ENCODE results near the gene ACER3. TPM values are rescaled to one million over a fixed set of nuclear protein-coding genes. Genes with fewer than 3 reads are reported as not detected.

ACER3 gene
- total and polyA plus RNA-seq, 2 experiments from 2014 or later: 6.2 to 26.5 TPM

DNA sequence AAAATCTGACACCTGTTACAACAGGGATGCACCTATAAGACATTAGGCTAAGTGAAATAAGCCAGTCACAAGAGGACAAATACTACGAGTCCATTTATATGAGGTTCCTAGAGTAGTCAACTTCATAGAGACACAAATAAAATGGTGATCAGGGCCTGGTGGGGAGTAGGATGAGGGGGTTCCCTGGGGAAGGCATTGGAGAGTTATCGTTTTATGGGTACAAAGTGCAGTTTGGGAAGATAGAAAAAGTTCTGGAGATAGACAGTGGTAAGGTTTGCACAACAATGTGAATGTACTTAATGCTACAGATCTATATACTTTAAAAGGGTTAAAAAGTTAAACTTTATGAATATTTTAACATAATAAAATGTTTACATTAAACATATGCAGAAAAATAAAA, 142.1 kb downstream of the ACER3 start (continued):
- TF ChIP-seq, protein P1, sequence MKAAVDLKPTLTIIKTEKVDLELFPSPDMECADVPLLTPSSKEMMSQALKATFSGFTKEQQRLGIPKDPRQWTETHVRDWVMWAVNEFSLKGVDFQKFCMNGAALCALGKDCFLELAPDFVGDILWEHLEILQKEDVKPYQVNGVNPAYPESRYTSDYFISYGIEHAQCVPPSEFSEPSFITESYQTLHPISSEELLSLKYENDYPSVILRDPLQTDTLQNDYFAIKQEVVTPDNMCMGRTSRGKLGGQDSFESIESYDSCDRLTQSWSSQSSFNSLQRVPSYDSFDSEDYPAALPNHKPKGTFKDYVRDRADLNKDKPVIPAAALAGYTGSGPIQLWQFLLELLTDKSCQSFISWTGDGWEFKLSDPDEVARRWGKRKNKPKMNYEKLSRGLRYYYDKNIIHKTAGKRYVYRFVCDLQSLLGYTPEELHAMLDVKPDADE (IDR thresholded peaks at IDR 0.05): no peak
- TF ChIP-seq JUNB (IDR thresholded peaks at IDR 0.05; ENCODE audit: unreplicated experiment) (no peak), EZH2phosphoT487 (IDR thresholded peaks at IDR 0.05; ENCODE audit: unreplicated experiment) (no peak), POLR2AphosphoS5 (IDR thresholded peaks at IDR 0.05; ENCODE audit: low read depth) (no peak), STAT1 (IDR thresholded peaks at IDR 0.05; ENCODE audit: unreplicated experiment) (no peak), ZNF114 (CRISPR knock-in tag; IDR thresholded peaks at IDR 0.05) (no peak)

DNA sequence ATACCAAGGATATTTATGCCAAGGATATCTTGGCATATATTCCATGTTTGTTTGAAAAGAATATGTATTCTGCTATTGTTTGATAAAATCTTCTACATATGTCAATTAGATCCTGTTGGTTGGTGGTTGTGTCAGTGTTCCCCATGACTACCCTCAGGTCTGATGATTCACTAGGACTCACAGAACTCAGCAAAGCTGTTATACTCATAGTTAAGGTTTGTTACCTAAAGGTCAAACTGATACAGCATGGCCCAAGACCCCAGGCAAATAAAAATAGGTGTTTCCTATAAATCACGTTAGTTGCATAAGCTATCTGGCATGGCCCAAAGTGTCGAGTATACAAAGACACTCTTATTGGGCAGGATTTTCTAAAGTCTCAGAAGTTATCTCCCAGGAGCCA, 143.2 kb downstream of the ACER3 start:
- Histone ChIP-seq H2AFZ (no peak overlapping the region), H3K27ac (ENCODE audit: low read depth) (no peak overlapping the region), H3K27me3 (ENCODE audit: insufficient read depth) (no peaks in the 10 kb centered on the region), H3K4me2 (no peak overlapping the region), H3K4me1 (ENCODE audit: insufficient read depth) (no peaks in the 10 kb centered on the region), H4K20me1 (replicated peaks; ENCODE audit: insufficient read depth) (no peaks in the 10 kb centered on the region), H3K4me3 (no peak overlapping the region), H3K36me3 (ENCODE audit: insufficient read depth) (no peaks in the 10 kb centered on the region), H3K9me2 (ENCODE audit: insufficient read depth) (no peaks in the 10 kb centered on the region; the same call in 1 of the 2 replicates), H3F3A (replicated peaks; ENCODE audit: low read depth) (no peaks in the 10 kb centered on the region), H3K79me2 (replicated peaks; ENCODE audit: insufficient read depth) (no peaks in the 10 kb centered on the region)
- H3K36me3 Mint-ChIP-seq (ENCODE audit: low read depth): peaks cover 6% of the 10 kb centered on the region; the same call in 2 of the 3 replicates
- H3K4me1 Mint-ChIP-seq: no peaks in the 10 kb centered on the region
- no peak for DNase-seq (ENCODE audit: low spot score)
- peaks cover 2% of the 10 kb centered on the region for H3K27me3 Mint-ChIP-seq (ENCODE audit: insufficient read depth, low read depth, poor library complexity)
- H3K27ac Mint-ChIP-seq: no peak overlapping the region
- no peaks in the 10 kb centered on the region; the same call in 2 of the 3 replicates for H3K9me3 Mint-ChIP-seq
- ATAC-seq: no peak
- H3K4me3 Mint-ChIP-seq: no peak overlapping the region
- TF ChIP-seq, protein P2, sequence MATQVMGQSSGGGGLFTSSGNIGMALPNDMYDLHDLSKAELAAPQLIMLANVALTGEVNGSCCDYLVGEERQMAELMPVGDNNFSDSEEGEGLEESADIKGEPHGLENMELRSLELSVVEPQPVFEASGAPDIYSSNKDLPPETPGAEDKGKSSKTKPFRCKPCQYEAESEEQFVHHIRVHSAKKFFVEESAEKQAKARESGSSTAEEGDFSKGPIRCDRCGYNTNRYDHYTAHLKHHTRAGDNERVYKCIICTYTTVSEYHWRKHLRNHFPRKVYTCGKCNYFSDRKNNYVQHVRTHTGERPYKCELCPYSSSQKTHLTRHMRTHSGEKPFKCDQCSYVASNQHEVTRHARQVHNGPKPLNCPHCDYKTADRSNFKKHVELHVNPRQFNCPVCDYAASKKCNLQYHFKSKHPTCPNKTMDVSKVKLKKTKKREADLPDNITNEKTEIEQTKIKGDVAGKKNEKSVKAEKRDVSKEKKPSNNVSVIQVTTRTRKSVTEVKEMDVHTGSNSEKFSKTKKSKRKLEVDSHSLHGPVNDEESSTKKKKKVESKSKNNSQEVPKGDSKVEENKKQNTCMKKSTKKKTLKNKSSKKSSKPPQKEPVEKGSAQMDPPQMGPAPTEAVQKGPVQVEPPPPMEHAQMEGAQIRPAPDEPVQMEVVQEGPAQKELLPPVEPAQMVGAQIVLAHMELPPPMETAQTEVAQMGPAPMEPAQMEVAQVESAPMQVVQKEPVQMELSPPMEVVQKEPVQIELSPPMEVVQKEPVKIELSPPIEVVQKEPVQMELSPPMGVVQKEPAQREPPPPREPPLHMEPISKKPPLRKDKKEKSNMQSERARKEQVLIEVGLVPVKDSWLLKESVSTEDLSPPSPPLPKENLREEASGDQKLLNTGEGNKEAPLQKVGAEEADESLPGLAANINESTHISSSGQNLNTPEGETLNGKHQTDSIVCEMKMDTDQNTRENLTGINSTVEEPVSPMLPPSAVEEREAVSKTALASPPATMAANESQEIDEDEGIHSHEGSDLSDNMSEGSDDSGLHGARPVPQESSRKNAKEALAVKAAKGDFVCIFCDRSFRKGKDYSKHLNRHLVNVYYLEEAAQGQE (IDR thresholded peaks at IDR 0.05; ENCODE audit: unreplicated experiment): no peak
- TF ChIP-seq, protein P1 (IDR thresholded peaks at IDR 0.05): no peak
- TF ChIP-seq, protein P3, sequence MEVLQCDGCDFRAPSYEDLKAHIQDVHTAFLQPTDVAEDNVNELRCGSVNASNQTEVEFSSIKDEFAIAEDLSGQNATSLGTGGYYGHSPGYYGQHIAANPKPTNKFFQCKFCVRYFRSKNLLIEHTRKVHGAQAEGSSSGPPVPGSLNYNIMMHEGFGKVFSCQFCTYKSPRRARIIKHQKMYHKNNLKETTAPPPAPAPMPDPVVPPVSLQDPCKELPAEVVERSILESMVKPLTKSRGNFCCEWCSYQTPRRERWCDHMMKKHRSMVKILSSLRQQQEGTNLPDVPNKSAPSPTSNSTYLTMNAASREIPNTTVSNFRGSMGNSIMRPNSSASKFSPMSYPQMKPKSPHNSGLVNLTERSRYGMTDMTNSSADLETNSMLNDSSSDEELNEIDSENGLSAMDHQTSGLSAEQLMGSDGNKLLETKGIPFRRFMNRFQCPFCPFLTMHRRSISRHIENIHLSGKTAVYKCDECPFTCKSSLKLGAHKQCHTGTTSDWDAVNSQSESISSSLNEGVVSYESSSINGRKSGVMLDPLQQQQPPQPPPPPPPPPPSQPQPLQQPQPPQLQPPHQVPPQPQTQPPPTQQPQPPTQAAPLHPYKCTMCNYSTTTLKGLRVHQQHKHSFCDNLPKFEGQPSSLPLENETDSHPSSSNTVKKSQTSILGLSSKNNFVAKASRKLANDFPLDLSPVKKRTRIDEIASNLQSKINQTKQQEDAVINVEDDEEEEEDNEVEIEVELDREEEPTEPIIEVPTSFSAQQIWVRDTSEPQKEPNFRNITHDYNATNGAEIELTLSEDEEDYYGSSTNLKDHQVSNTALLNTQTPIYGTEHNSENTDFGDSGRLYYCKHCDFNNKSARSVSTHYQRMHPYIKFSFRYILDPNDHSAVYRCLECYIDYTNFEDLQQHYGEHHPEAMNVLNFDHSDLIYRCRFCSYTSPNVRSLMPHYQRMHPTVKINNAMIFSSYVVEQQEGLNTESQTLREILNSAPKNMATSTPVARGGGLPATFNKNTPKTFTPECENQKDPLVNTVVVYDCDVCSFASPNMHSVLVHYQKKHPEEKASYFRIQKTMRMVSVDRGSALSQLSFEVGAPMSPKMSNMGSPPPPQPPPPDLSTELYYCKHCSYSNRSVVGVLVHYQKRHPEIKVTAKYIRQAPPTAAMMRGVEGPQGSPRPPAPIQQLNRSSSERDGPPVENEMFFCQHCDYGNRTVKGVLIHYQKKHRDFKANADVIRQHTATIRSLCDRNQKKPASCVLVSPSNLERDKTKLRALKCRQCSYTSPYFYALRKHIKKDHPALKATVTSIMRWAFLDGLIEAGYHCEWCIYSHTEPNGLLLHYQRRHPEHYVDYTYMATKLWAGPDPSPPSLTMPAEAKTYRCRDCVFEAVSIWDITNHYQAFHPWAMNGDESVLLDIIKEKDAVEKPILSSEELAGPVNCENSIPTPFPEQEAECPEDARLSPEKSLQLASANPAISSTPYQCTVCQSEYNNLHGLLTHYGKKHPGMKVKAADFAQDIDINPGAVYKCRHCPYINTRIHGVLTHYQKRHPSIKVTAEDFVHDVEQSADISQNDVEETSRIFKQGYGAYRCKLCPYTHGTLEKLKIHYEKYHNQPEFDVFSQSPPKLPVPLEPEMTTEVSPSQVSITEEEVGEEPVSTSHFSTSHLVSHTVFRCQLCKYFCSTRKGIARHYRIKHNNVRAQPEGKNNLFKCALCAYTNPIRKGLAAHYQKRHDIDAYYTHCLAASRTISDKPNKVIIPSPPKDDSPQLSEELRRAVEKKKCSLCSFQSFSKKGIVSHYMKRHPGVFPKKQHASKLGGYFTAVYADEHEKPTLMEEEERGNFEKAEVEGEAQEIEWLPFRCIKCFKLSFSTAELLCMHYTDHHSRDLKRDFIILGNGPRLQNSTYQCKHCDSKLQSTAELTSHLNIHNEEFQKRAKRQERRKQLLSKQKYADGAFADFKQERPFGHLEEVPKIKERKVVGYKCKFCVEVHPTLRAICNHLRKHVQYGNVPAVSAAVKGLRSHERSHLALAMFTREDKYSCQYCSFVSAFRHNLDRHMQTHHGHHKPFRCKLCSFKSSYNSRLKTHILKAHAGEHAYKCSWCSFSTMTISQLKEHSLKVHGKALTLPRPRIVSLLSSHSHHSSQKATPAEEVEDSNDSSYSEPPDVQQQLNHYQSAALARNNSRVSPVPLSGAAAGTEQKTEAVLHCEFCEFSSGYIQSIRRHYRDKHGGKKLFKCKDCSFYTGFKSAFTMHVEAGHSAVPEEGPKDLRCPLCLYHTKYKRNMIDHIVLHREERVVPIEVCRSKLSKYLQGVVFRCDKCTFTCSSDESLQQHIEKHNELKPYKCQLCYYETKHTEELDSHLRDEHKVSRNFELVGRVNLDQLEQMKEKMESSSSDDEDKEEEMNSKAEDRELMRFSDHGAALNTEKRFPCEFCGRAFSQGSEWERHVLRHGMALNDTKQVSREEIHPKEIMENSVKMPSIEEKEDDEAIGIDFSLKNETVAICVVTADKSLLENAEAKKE (CRISPR knock-in tag; IDR thresholded peaks at IDR 0.05): no peak
- TF ChIP-seq ZNF114 (CRISPR knock-in tag; IDR thresholded peaks at IDR 0.05) (no peak), ZNF331 (CRISPR knock-in tag; IDR thresholded peaks at IDR 0.05; ENCODE audit: low read depth) (no peak), JUNB (IDR thresholded peaks at IDR 0.05; ENCODE audit: unreplicated experiment) (no peak), POLR2AphosphoS5 (IDR thresholded peaks at IDR 0.05; ENCODE audit: low read depth) (no peak), NANOG (IDR thresholded peaks at IDR 0.05; ENCODE audit: borderline replicate concordance) (no peak)
- TF ChIP-seq, protein P4, sequence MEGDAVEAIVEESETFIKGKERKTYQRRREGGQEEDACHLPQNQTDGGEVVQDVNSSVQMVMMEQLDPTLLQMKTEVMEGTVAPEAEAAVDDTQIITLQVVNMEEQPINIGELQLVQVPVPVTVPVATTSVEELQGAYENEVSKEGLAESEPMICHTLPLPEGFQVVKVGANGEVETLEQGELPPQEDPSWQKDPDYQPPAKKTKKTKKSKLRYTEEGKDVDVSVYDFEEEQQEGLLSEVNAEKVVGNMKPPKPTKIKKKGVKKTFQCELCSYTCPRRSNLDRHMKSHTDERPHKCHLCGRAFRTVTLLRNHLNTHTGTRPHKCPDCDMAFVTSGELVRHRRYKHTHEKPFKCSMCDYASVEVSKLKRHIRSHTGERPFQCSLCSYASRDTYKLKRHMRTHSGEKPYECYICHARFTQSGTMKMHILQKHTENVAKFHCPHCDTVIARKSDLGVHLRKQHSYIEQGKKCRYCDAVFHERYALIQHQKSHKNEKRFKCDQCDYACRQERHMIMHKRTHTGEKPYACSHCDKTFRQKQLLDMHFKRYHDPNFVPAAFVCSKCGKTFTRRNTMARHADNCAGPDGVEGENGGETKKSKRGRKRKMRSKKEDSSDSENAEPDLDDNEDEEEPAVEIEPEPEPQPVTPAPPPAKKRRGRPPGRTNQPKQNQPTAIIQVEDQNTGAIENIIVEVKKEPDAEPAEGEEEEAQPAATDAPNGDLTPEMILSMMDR (conservative IDR thresholded peaks at IDR 0.05; ENCODE audit: low read depth in 2 of 2): no peak
